HepG2 (cell line): ENCODE results near the gene DDX49. TPM values are rescaled to one million over a fixed set of nuclear protein-coding genes. Genes with fewer than 3 reads are reported as not detected.

ENCODE experiments used
- EZH2 ChIP-seq: conservative IDR thresholded peaks from 2 replicates; pipeline ENCODE4 v1.6.1; 2012; ENCODE audit warnings: mild to moderate bottlenecking, low read depth, low read length, moderate library complexity
- FOXP1 ChIP-seq, 2 experiments: fragments of 450-650 bp in 1 of 2; IDR thresholded peaks; 2 replicates each; pipeline ENCODE4 v1.6.1; 2017 to 2018; ENCODE audit warnings: antibody characterized with exemption in 1 of 2
- HNF4A ChIP-seq: sonication (generic); formaldehyde crosslinking; IDR thresholded peaks from 2 replicates; pipeline ENCODE4 v1.4.0; 2020; ENCODE audit warnings: missing genetic modification reagents
- HOXA3 ChIP-seq: sonication (generic); formaldehyde crosslinking; IDR thresholded peaks from 2 replicates; pipeline ENCODE4 v1.5.0; 2020; ENCODE audit warnings: missing genetic modification reagents
- JUNB ChIP-seq: sonication (generic); formaldehyde crosslinking; IDR thresholded peaks from 2 replicates; pipeline ENCODE4 v1.8.0; 2022; ENCODE audit warnings: missing genetic modification reagents, mild to moderate bottlenecking, borderline replicate concordance
- KDM2A ChIP-seq: sonication (generic); formaldehyde crosslinking; IDR thresholded peaks from 2 replicates; pipeline ENCODE4 v1.4.0; 2020; ENCODE audit warnings: low read depth, missing genetic modification reagents, borderline replicate concordance
- MED1 ChIP-seq: sonication (generic); formaldehyde crosslinking; IDR thresholded peaks from 2 replicates; pipeline ENCODE4 v1.4.0; 2020; ENCODE audit warnings: missing genetic modification reagents
- RARA ChIP-seq: IDR thresholded peaks from 2 replicates; pipeline ENCODE4 v1.6.1; 2016; ENCODE audit warnings: missing genetic modification reagents, missing compliant biosample characterization
- RCOR2 ChIP-seq: IDR thresholded peaks from 2 replicates; pipeline ENCODE4 v1.6.1; 2016; ENCODE audit warnings: missing biosample characterization, missing genetic modification reagents
- SALL1 ChIP-seq: sonication (generic); formaldehyde crosslinking; IDR thresholded peaks from 2 replicates; pipeline ENCODE4 v1.8.0; 2022; ENCODE audit warnings: mild to moderate bottlenecking, missing genetic modification reagents
- XRCC5 ChIP-seq: fragments of 200-400 bp; formaldehyde crosslinking; optimal IDR thresholded peaks from 2 replicates; pipeline ENCODE3; 2017; ENCODE audit warnings: mild to moderate bottlenecking, low read length
- ZMYM3 ChIP-seq: sonication (generic); formaldehyde crosslinking; IDR thresholded peaks from 2 replicates; pipeline ENCODE4 v1.5.1; 2020; ENCODE audit warnings: mild to moderate bottlenecking, missing genetic modification reagents
- ZNF687 ChIP-seq: sonication (generic); formaldehyde crosslinking; IDR thresholded peaks from 2 replicates; pipeline ENCODE4 v1.5.1; 2020; ENCODE audit warnings: mild to moderate bottlenecking, missing genetic modification reagents, moderate library complexity
- polyA plus RNA-seq, 8 experiments: library from polyadenylated mRNA; depleted of rRNA in 3 of 8; stranded (reverse) in 7 of 8; unstranded in 1 of 8; fragments of >200 nt; fragmentation: Illumina TruSeq in 4 of 8; extraction: Trizol in 4 of 8; gene quantifications; 2 replicates each; pipeline versions ENCODE4 v1.2.1 to v1.2.3, GENCODE V29; 2011 to 2016; ENCODE audit warnings: low read depth in 4 of 8, missing spikeins in 1 of 8, mixed read lengths in 1 of 8; ENCODE audit not compliant: insufficient read depth in 1 of 8
- total RNA-seq, 5 experiments: library from RNA; depleted of rRNA; stranded (reverse); fragments of >200 nt; fragmentation: Illumina TruSeq; extraction: Trizol; gene quantifications; 2 replicates each; pipeline ENCODE4 v1.2.3, GENCODE V29; 2016; ENCODE audit warnings: low read depth in 1 of 5

The DDX49 gene
- total and polyA plus RNA-seq, 2 of the 13 experiments (the other 11 are each of a cell fraction or from before 2014, with no cell fraction given), result 27.0 to 46.2 TPM

GRCh38 chr19:18943465-18943864, 23.9 kb downstream of the DDX49 start (continued):
- TF ChIP-seq SALL1 (CRISPR knock-in tag) (0 out of 2 replicates have a peak, but pooled peaks have one; percentile 13), HOXA3 (CRISPR knock-in tag) (peak; percentile 34; the same call in 1 of the 2 replicates), JUNB (CRISPR knock-in tag) (no peak), FOXP1 (IDR thresholded peaks at IDR 0.05) (no peak), FOXP1 (CRISPR knock-in tag; IDR thresholded peaks at IDR 0.05) (no peak), MED1 (peak; percentile 17; the same call in 1 of the 2 replicates), RARA (0 out of 2 replicates have a peak, but pooled peaks have one; percentile 5), HNF4A (CRISPR knock-in tag) (peak; percentile 79), XRCC5 (peak; percentile 21), KDM2A (CRISPR knock-in tag) (0 out of 2 replicates have a peak, but pooled peaks have one; percentile 18), EZH2 (no peak), ZMYM3 (CRISPR knock-in tag) (peak; percentile 99), ZNF687 (CRISPR knock-in tag) (0 out of 2 replicates have a peak, but pooled peaks have one; percentile 26), RCOR2 (CRISPR knock-in tag) (peak; percentile 78; the same call in 1 of the 2 replicates)
- TF ChIP-seq, all 625 proteins: peak for 39
